Lower leg skin (tissue), 4 donors: Measurements from ENCODE around the gene STK36. TPM values are rescaled to one million over a fixed set of nuclear protein-coding genes. Genes with fewer than 3 reads are reported as not detected.

Experiments
- DNase-seq, 2 donors: peaks; one replicate each; pipeline ENCODE4 v3.0.0-alpha.2; 2019; ENCODE audit warnings: low spot score in 2 of 2
- H3K4me3 ChIP-seq: fragments of 200-600 bp; sonication (generic); 2 replicates; pipeline ENCODE4 v1.5.1; 2017; ENCODE audit warnings: mild to moderate bottlenecking, low read depth; ENCODE audit not compliant: poor library complexity, severe bottlenecking
- CTCF ChIP-seq, 3 donors: fragments of 450-650 bp; IDR thresholded peaks; one replicate each; pipeline ENCODE4 v1.5.1; 2016; ENCODE audit warnings: antibody characterized with exemption in 3 of 3, mild to moderate bottlenecking in 3 of 3, moderate library complexity in 2 of 3
- POLR2A ChIP-seq, 2 donors: fragments of 450-650 bp; IDR thresholded peaks; one replicate each; pipeline ENCODE4 v1.6.1; 2016 to 2017; ENCODE audit warnings: antibody characterized with exemption in 2 of 2, mild to moderate bottlenecking in 1 of 2, moderate library complexity in 1 of 2
- WGBS, 2 donors: methylation state at CpG; one replicate each; pipeline ENCODE4 v1.1.5; 2018; 5-methylcytosine and 5-hydroxymethylcytosine counted together
- intact Hi-C: fragments of 100-400 bp; cut with DNase I; formaldehyde crosslinking; loops from one replicate; pipeline ENCODE4 v1.15.0; 2023; ENCODE audit warnings: low total_unique reads
- total RNA-seq, 4 donors: library from RNA; depleted of rRNA; stranded (reverse); fragments of >200 nt; gene quantifications; one replicate each; pipeline ENCODE4 v1.1.0, GENCODE V29; 2016

Gene STK36
- total RNA-seq, 4 donors from 2014 or later: 7.4 to 21.1 (median 12.3) TPM

GRCh38 chr2:218659258-218659987, 12.5 kb upstream of the STK36 start, which contains the start of the genes BCS1L and ZNF142:
Gene BCS1L, plus strand, starts transcription at chr2:218659683. Its CDS starts 1,305 bp downstream, at chr2:218660988.
Gene ZNF142, minus strand, starts transcription at chr2:218659623. Its CDS starts 3,194 bp downstream, at chr2:218656429.
- DNase-seq: peak; percentile 91 to 98
- intact Hi-C loops: no loop called here

GRCh38 chr2:218659988-218660358, 11.9 kb upstream of the STK36 start:
- no peak for DNase-seq
- TF ChIP-seq POLR2A (IDR thresholded peaks at IDR 0.05): no peak
- intact Hi-C loops: no loop called here
- 14 to 19% methylated on average over 8 of the region's 8 CpGs for WGBS, 2 donors
- H3K4me3 ChIP-seq: peak overlapping the region; percentile 58

More at GRCh38 chr2:218659258-218659987, 12.5 kb upstream of the STK36 start, which contains the start of the genes BCS1L and ZNF142:
- TF ChIP-seq POLR2A (IDR thresholded peaks at IDR 0.05) (no peak), CTCF (IDR thresholded peaks at IDR 0.05) (no peak)
- H3K4me3 ChIP-seq: peak within 1 kb of the TSS; percentile 58
- WGBS, 2 donors: 0 to 1% methylated on average over 44 to 49 of the region's 49 CpGs

- intact Hi-C loops: no loop called here
- TF ChIP-seq CTCF (IDR thresholded peaks at IDR 0.05) (no peak), POLR2A (IDR thresholded peaks at IDR 0.05) (no peak)
- no peak for DNase-seq
- 88 to 89% methylated on average over 7 of the region's 7 CpGs for WGBS, 2 donors
- H3K4me3 ChIP-seq: no peak overlapping the region
Observed at GRCh38 chr2:218662377-218662776, 9.5 kb upstream of the STK36 start.

GRCh38 chr2:218662827-218663226, 9.1 kb upstream of the STK36 start:
- WGBS, 2 donors: 88 to 90% methylated on average over 10 of the region's 10 CpGs

GRCh38 chr2:218663901-218664300, 8.0 kb upstream of the STK36 start:
- WGBS, 2 donors: 90% methylated on average over 15 of the region's 15 CpGs
- intact Hi-C loops: no loop called here
- TF ChIP-seq CTCF (IDR thresholded peaks at IDR 0.05) (no peak), POLR2A (IDR thresholded peaks at IDR 0.05) (no peak)
- no peak overlapping the region for H3K4me3 ChIP-seq
- no peak for DNase-seq

More at GRCh38 chr2:218662827-218663226, 9.1 kb upstream of the STK36 start:
- DNase-seq: no peak
- TF ChIP-seq CTCF (IDR thresholded peaks at IDR 0.05) (no peak), POLR2A (IDR thresholded peaks at IDR 0.05) (no peak)
- H3K4me3 ChIP-seq: no peak overlapping the region
- intact Hi-C loops: no loop called here

- WGBS, 2 donors: 94 to 97% methylated on average over 7 of the region's 7 CpGs
- no peak for DNase-seq
- intact Hi-C loops: no loop called here
- H3K4me3 ChIP-seq: no peak overlapping the region
- TF ChIP-seq CTCF (IDR thresholded peaks at IDR 0.05) (no peak), POLR2A (IDR thresholded peaks at IDR 0.05) (no peak)
Observed at GRCh38 chr2:218664653-218665052, 7.2 kb upstream of the STK36 start.
